Transverse colon (tissue), 4 donors: ENCODE results near the gene ACSL4.

ENCODE experiments used
- EP300 ChIP-seq: sonication (generic); formaldehyde crosslinking; IDR thresholded peaks from one replicate; pipeline ENCODE4 v1.6.1; 2017; ENCODE audit warnings: antibody characterized with exemption, low read depth
- POLR2AphosphoS5 ChIP-seq, 3 donors: sonication (generic); formaldehyde crosslinking; IDR thresholded peaks; one replicate each; pipeline ENCODE4 v1.6.1; 2016; ENCODE audit warnings: antibody characterized with exemption in 3 of 3
- TF ChIP-seq, protein P1 (sequence below), 5 experiments: fragments of 200-600 bp in 3 of 5; fragments of 450-650 bp in 2 of 5; sonication (generic) in 3 of 5; IDR thresholded peaks; 1 replicate in 2 of 5; 2 replicates in 3 of 5; pipeline ENCODE4 v1.5.1; 2016 to 2017; ENCODE audit warnings: antibody characterized with exemption in 5 of 5, inconsistent platforms in 3 of 5, mild to moderate bottlenecking in 2 of 5, moderate library complexity in 1 of 5

DNA sequence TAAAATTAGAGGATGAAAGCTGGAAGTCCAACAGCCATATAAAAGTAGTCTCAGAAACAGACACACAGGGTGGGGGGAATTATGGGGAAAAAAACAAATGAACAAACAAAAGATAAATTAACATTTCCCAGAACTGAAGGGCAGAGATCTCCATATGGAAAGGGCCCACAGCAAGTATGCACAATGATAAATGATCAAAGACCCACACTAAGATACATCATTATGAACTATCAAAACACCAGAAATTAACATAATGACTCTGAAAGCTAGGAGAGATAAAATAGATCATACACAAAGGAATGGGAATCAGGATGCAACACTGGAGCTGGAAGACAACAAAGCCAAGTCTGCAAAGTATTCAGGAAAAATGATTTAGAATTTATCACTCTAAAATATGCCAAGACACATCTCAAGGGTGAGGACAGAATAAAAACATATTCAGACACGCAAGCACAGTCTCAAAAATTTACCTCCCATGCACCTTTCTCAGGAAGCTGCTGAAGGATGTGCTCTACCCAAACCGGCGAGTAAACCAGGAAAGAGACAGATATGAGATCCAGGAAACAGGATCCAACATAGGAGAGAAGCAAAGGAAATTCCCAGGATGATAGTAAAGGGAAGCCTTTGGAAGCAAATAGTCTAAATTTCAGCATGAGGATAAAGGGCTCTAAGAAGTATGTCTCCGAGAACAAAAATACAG is 77.4 kb downstream of the ACSL4 start:
- TF ChIP-seq, protein P1, sequence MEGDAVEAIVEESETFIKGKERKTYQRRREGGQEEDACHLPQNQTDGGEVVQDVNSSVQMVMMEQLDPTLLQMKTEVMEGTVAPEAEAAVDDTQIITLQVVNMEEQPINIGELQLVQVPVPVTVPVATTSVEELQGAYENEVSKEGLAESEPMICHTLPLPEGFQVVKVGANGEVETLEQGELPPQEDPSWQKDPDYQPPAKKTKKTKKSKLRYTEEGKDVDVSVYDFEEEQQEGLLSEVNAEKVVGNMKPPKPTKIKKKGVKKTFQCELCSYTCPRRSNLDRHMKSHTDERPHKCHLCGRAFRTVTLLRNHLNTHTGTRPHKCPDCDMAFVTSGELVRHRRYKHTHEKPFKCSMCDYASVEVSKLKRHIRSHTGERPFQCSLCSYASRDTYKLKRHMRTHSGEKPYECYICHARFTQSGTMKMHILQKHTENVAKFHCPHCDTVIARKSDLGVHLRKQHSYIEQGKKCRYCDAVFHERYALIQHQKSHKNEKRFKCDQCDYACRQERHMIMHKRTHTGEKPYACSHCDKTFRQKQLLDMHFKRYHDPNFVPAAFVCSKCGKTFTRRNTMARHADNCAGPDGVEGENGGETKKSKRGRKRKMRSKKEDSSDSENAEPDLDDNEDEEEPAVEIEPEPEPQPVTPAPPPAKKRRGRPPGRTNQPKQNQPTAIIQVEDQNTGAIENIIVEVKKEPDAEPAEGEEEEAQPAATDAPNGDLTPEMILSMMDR (IDR thresholded peaks at IDR 0.05), result no peak
- TF ChIP-seq POLR2AphosphoS5 (IDR thresholded peaks at IDR 0.05), result no peak
- TF ChIP-seq EP300, result no peak
